ENCODE data around the gene ZDHHC11.

DNA sequence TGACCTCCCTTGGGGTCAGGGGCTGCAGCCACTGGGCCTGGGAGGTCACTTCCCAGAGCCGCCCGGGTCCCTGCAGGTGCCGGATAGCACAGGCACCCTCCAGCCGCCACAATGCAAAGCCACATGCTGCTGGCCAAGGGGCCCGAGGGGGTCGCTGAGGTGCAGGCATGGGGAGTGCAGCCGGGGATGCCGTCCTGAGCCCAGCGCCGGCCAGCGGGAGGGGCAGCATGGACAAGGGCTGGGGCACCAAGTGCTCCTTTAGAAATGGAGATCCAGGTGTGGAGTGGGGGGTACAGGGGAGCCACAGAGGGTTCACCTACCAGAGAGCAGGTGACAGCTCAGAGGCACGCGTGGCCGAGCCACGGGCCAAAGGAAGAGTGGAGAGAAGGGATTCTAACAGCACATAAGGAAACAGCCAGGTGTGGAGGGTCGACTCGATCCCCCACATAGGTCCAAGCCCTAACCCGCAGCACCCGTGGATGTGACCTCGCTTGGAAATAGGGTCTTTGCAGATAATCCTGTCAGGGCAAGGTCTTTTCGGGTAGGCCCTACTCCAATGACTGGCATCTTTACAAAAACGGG lies 90.9 kb downstream of the ZDHHC11 start:
- TF ChIP-seq CTCF (IDR thresholded peaks at IDR 0.05; ENCODE audit: low read depth, low read length) (no peak), EZH2phosphoT487 (IDR thresholded peaks at IDR 0.05; ENCODE audit: low read depth) (no peak)

All from OCI-LY3 (cell line).